Measurements from ENCODE around the gene PADI1. TPM values are rescaled to one million over a fixed set of nuclear protein-coding genes. Genes with fewer than 3 reads are reported as not detected.

The PADI1 gene
- polyA plus RNA-seq, 1 experiment, result not detected

- Histone ChIP-seq H3K4me3 (ENCODE audit: low read depth, low read length) (no peak overlapping the region), H3K27me3 (ENCODE audit: control insufficient read depth, insufficient read depth, low read length) (no peaks in the 10 kb centered on the region), H3K9me3 (ENCODE audit: control insufficient read depth, insufficient read depth, low read length) (no peaks in the 10 kb centered on the region), H3K27ac (ENCODE audit: low read depth, low read length) (no peak overlapping the region)
- ChIA-PET CTCF (interaction anchor here (2.6 kb wide), 1 partner anchor 73 kb away, joined by 7 read pairs; no protein-coding TSS in a partner anchor), POLR2A (no interaction called here)
- TF ChIP-seq CTCF (IDR thresholded peaks at IDR 0.05; ENCODE audit: low read depth, low read length), result no peak
- no peak for DNase-seq (ENCODE audit: low read depth, low spot score)
These were observed 5.5 kb upstream of the PADI1 start for GRCh38 chr1:17199267-17200044.

DNA sequence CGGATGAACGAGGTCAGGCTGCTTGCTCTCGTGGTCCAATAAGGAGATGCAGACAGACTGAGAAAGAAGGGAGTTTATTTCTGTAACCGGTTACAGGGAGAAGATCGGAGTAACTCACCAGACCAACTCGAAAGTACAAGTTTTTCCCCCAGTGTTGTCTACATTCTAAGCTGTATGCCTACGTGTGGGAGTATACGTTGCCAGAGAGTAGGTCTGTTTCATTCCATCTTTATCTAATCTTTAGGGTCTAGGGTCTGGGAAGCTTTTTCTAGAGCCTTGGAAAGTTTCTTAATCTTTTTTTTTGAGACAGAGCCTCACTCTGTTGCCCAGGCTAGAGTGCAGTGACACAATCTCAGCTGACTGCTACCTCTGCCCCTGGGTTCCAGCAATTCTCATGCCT lies 4.7 kb upstream of the PADI1 start:
- no peak for TF ChIP-seq CTCF (IDR thresholded peaks at IDR 0.05; ENCODE audit: low read depth, low read length)
- Histone ChIP-seq H3K9me3 (ENCODE audit: control insufficient read depth, insufficient read depth, low read length) (no peaks in the 10 kb centered on the region), H3K27ac (ENCODE audit: low read depth, low read length) (no peak overlapping the region), H3K4me3 (ENCODE audit: low read depth, low read length) (no peak overlapping the region), H3K27me3 (ENCODE audit: control insufficient read depth, insufficient read depth, low read length) (no peaks in the 10 kb centered on the region)
- ChIA-PET CTCF (interaction anchor here (2.6 kb wide), 1 partner anchor 74 kb away, joined by 7 read pairs; no protein-coding TSS in a partner anchor), POLR2A (no interaction called here)
- DNase-seq (ENCODE audit: low read depth, low spot score), result no peak

DNA sequence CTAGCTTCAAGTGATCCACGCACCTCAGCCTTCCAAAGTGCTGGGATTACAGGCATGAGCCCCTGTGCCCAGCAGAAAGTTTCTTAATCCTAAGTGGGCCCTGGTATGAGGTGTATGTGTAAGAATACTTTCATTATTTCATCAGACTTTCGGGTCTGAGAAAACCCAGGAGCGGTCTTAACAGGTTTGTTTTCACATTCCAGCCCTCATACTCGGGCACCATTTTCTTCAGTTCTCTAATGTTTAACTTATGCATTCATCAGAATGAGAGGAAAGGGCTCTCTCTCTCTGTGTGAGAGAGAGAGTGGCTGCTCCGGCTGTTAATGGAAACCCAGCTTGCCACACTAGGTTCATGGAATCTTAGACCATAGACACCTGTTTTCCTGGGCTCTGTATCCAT lies 4.2 kb upstream of the PADI1 start:
- Histone ChIP-seq H3K9me3 (ENCODE audit: control insufficient read depth, insufficient read depth, low read length) (no peaks in the 10 kb centered on the region), H3K27ac (ENCODE audit: low read depth, low read length) (no peak overlapping the region), H3K4me3 (ENCODE audit: low read depth, low read length) (no peak overlapping the region), H3K27me3 (ENCODE audit: control insufficient read depth, insufficient read depth, low read length) (no peaks in the 10 kb centered on the region)
- TF ChIP-seq CTCF (IDR thresholded peaks at IDR 0.05; ENCODE audit: low read depth, low read length), result no peak
- no peak for DNase-seq (ENCODE audit: low read depth, low spot score)
- CTCF ChIA-PET, result interaction anchor here (1.0 to 2.6 kb wide), 2 partner anchors 30 to 75 kb away, joined by 3 to 7 read pairs; no protein-coding TSS in a partner anchor
- POLR2A ChIA-PET, result no interaction called here

GRCh38 chr1:17201201-17202021 lies 3.5 kb upstream of the PADI1 start:
- ChIA-PET POLR2A (no interaction called here), CTCF (interaction anchor here (1.0 to 2.6 kb wide), 2 partner anchors 30 to 75 kb away, joined by 3 to 7 read pairs; no protein-coding TSS in a partner anchor)
- Histone ChIP-seq H3K9me3 (ENCODE audit: control insufficient read depth, insufficient read depth, low read length) (no peaks in the 10 kb centered on the region), H3K4me3 (ENCODE audit: low read depth, low read length) (no peak overlapping the region), H3K27ac (ENCODE audit: low read depth, low read length) (no peak overlapping the region), H3K27me3 (ENCODE audit: control insufficient read depth, insufficient read depth, low read length) (no peaks in the 10 kb centered on the region)
- no peak for DNase-seq (ENCODE audit: low read depth, low spot score)
- TF ChIP-seq CTCF (IDR thresholded peaks at IDR 0.05; ENCODE audit: low read depth, low read length), result no peak

GRCh38 chr1:17205652-17206051 lies 724 bp downstream of the PADI1 start:
- POLR2A ChIA-PET, result no interaction called here
- DNase-seq (ENCODE audit: low read depth, low spot score), result no peak

More at GRCh38 chr1:17205652-17206051, 724 bp downstream of the PADI1 start:
- no peak overlapping the region for H3K4me3 ChIP-seq (ENCODE audit: low read depth, low read length)
- H3K9me3 ChIP-seq (ENCODE audit: control insufficient read depth, insufficient read depth, low read length), result no peaks in the 10 kb centered on the region
- H3K27ac ChIP-seq (ENCODE audit: low read depth, low read length), result no peak overlapping the region
- CTCF ChIA-PET, result no interaction called here
- H3K27me3 ChIP-seq (ENCODE audit: control insufficient read depth, insufficient read depth, low read length), result no peaks in the 10 kb centered on the region
- no peak for TF ChIP-seq CTCF (IDR thresholded peaks at IDR 0.05; ENCODE audit: low read depth, low read length)

Measured in AG04450 (cell line).